CD4-positive, alpha-beta T cell treated with Interleukin-6 at 100 ng/mL for 8 hours (primary cell): ENCODE measurements around the gene RAPH1.
A peak's percentile ranks its signal among the peaks of the same experiment; 100 is the strongest.

Source experiments
- DNase-seq: peaks from one replicate; pipeline ENCODE4 v3.0.0-alpha.2; 2020; ENCODE audit warnings: mixed read lengths, low spot score

Gene RAPH1

GRCh38 chr2:203484266-203485112, 50.6 kb downstream of the RAPH1 start:
- DNase-seq, result peak; percentile 65

- DNase-seq, result no peak
These were observed 54.5 kb downstream of the RAPH1 start for GRCh38 chr2:203480623-203481022.

- no peak for DNase-seq
These were observed 58.2 kb downstream of the RAPH1 start for GRCh38 chr2:203476881-203477280.

- DNase-seq, result no peak
These were observed 63.8 kb downstream of the RAPH1 start for GRCh38 chr2:203471323-203471722.

GRCh38 chr2:203470371-203470770, 64.7 kb downstream of the RAPH1 start:
- DNase-seq, result no peak

- DNase-seq, result no peak
These were observed 65.6 kb downstream of the RAPH1 start for GRCh38 chr2:203469546-203469945.

- no peak for DNase-seq
These were observed 71.8 kb downstream of the RAPH1 start for GRCh38 chr2:203463266-203463678.

GRCh38 chr2:203462308-203462707, 72.8 kb downstream of the RAPH1 start:
- no peak for DNase-seq

- no peak for DNase-seq
These were observed 73.4 kb downstream of the RAPH1 start for GRCh38 chr2:203461746-203462145.

GRCh38 chr2:203455209-203455608, 79.9 kb downstream of the RAPH1 start:
- DNase-seq, result no peak

- DNase-seq, result peak; percentile 40
These were observed 81.1 kb downstream of the RAPH1 start for GRCh38 chr2:203453858-203454451.

- no peak for DNase-seq
These were observed 83.4 kb downstream of the RAPH1 start for GRCh38 chr2:203451689-203452088.

GRCh38 chr2:203451011-203451410, 84.1 kb downstream of the RAPH1 start:
- no peak for DNase-seq

- DNase-seq, result no peak
These were observed 84.5 kb downstream of the RAPH1 start for GRCh38 chr2:203450561-203450960.

GRCh38 chr2:203446780-203447179, 88.3 kb downstream of the RAPH1 start:
- no peak for DNase-seq

GRCh38 chr2:203446071-203446481, 89.0 kb downstream of the RAPH1 start:
- no peak for DNase-seq

GRCh38 chr2:203444738-203445137, 90.4 kb downstream of the RAPH1 start:
- DNase-seq, result no peak

- DNase-seq, result no peak
These were observed 92.6 kb downstream of the RAPH1 start for GRCh38 chr2:203442463-203442862.

GRCh38 chr2:203441463-203441862, 93.6 kb downstream of the RAPH1 start:
- DNase-seq, result no peak

GRCh38 chr2:203440671-203441070, 94.4 kb downstream of the RAPH1 start:
- no peak for DNase-seq

GRCh38 chr2:203438528-203438927, 96.6 kb downstream of the RAPH1 start:
- no peak for DNase-seq

GRCh38 chr2:203437511-203437910, 97.6 kb downstream of the RAPH1 start:
- no peak for DNase-seq

- no peak for DNase-seq
These were observed 98.6 kb downstream of the RAPH1 start for GRCh38 chr2:203436496-203436895.

- DNase-seq, result no peak
These were observed 102.3 kb downstream of the RAPH1 start for GRCh38 chr2:203432811-203433210.
